ENCODE data around the gene LYZL2. TPM values are rescaled to one million over a fixed set of nuclear protein-coding genes. Genes with fewer than 3 reads are reported as not detected.
"Not testable (repeated sequence)": the region's sequence is repeated elsewhere in the genome, so short reads cannot be mapped to it uniquely, and the experiment has no call there.

The LYZL2 gene
- total and polyA plus RNA-seq, 2 donors from 2014 or later = not detected

GRCh38 chr10:30630571-30630970 lies 1.0 kb upstream of the LYZL2 start:
- no peak for DNase-seq
- Histone ChIP-seq H3K27me3 (ENCODE audit: control insufficient read depth, insufficient read depth, low read length) (no peaks in the 10 kb centered on the region), H3K9ac (ENCODE audit: low read length in 3 of 3) (no peak overlapping the region), H3K36me3 (ENCODE audit: control insufficient read depth in 2 of 3, insufficient read depth in 3 of 3, low read length in 3 of 3) (no peaks in the 10 kb centered on the region), H3K27ac (ENCODE audit: low read depth in 2 of 2, low read length in 2 of 2) (no peak overlapping the region), H3K4me1 (ENCODE audit: control insufficient read depth in 2 of 3, insufficient read depth in 2 of 3, low read depth in 1 of 3, low read length in 3 of 3) (no peaks in the 10 kb centered on the region), H3K4me3 (ENCODE audit: low read length in 3 of 3) (no peak overlapping the region), H3K9me3 (ENCODE audit: control insufficient read depth in 2 of 3, insufficient read depth in 1 of 3, low read length in 3 of 3) (no peaks in the 10 kb centered on the region)
- intact Hi-C loops (cut with DNase I) = no loop called here
- TF ChIP-seq CTCF (IDR thresholded peaks at IDR 0.05; ENCODE audit: borderline replicate concordance, extremely low read depth, insufficient read depth) = no peak
- FAIRE-seq = no peak

GRCh38 chr10:30628576-30628975 lies 977 bp downstream of the LYZL2 start:
- H3K9ac ChIP-seq (ENCODE audit: low read length in 3 of 3); H3K4me1 ChIP-seq (ENCODE audit: control insufficient read depth in 2 of 3, insufficient read depth in 2 of 3, low read depth in 1 of 3, low read length in 3 of 3); H3K27ac ChIP-seq (ENCODE audit: low read depth in 2 of 2, low read length in 2 of 2); H3K9me3 ChIP-seq (ENCODE audit: control insufficient read depth in 2 of 3, insufficient read depth in 1 of 3, low read length in 3 of 3); H3K4me3 ChIP-seq (ENCODE audit: low read length in 3 of 3); DNase-seq; H3K27me3 ChIP-seq (ENCODE audit: control insufficient read depth, insufficient read depth, low read length); H3K36me3 ChIP-seq (ENCODE audit: control insufficient read depth in 2 of 3, insufficient read depth in 3 of 3, low read length in 3 of 3); FAIRE-seq; intact Hi-C loops (cut with DNase I): not testable (repeated sequence)

GRCh38 chr10:30626837-30627236 lies 2.7 kb downstream of the LYZL2 start:
- H3K9me3 ChIP-seq (ENCODE audit: control insufficient read depth in 2 of 3, insufficient read depth in 1 of 3, low read length in 3 of 3); H3K27ac ChIP-seq (ENCODE audit: low read depth in 2 of 2, low read length in 2 of 2); H3K36me3 ChIP-seq (ENCODE audit: control insufficient read depth in 2 of 3, insufficient read depth in 3 of 3, low read length in 3 of 3); H3K4me3 ChIP-seq (ENCODE audit: low read length in 3 of 3); FAIRE-seq; DNase-seq; intact Hi-C loops (cut with DNase I); H3K4me1 ChIP-seq (ENCODE audit: control insufficient read depth in 2 of 3, insufficient read depth in 2 of 3, low read depth in 1 of 3, low read length in 3 of 3); H3K9ac ChIP-seq (ENCODE audit: low read length in 3 of 3); H3K27me3 ChIP-seq (ENCODE audit: control insufficient read depth, insufficient read depth, low read length): not testable (repeated sequence)

GRCh38 chr10:30626196-30626595 lies 3.4 kb downstream of the LYZL2 start:
- H3K9ac ChIP-seq (ENCODE audit: low read length in 3 of 3); H3K9me3 ChIP-seq (ENCODE audit: control insufficient read depth in 2 of 3, insufficient read depth in 1 of 3, low read length in 3 of 3); H3K4me3 ChIP-seq (ENCODE audit: low read length in 3 of 3); H3K27me3 ChIP-seq (ENCODE audit: control insufficient read depth, insufficient read depth, low read length); H3K36me3 ChIP-seq (ENCODE audit: control insufficient read depth in 2 of 3, insufficient read depth in 3 of 3, low read length in 3 of 3); H3K4me1 ChIP-seq (ENCODE audit: control insufficient read depth in 2 of 3, insufficient read depth in 2 of 3, low read depth in 1 of 3, low read length in 3 of 3); H3K27ac ChIP-seq (ENCODE audit: low read depth in 2 of 2, low read length in 2 of 2); intact Hi-C loops (cut with DNase I); DNase-seq; FAIRE-seq: not testable (repeated sequence)

GRCh38 chr10:30625080-30625479 lies 4.5 kb downstream of the LYZL2 start:
- Histone ChIP-seq H3K27me3 (ENCODE audit: control insufficient read depth, insufficient read depth, low read length) (no peaks in the 10 kb centered on the region), H3K9ac (ENCODE audit: low read length in 3 of 3) (no peak overlapping the region), H3K4me1 (ENCODE audit: control insufficient read depth in 2 of 3, insufficient read depth in 2 of 3, low read depth in 1 of 3, low read length in 3 of 3) (no peaks in the 10 kb centered on the region), H3K4me3 (ENCODE audit: low read length in 3 of 3) (no peak overlapping the region), H3K9me3 (ENCODE audit: control insufficient read depth in 2 of 3, insufficient read depth in 1 of 3, low read length in 3 of 3) (no peaks in the 10 kb centered on the region), H3K27ac (ENCODE audit: low read depth in 2 of 2, low read length in 2 of 2) (no peak overlapping the region), H3K36me3 (ENCODE audit: control insufficient read depth in 2 of 3, insufficient read depth in 3 of 3, low read length in 3 of 3) (no peaks in the 10 kb centered on the region)
- intact Hi-C loops (cut with DNase I) = no loop called here
- FAIRE-seq (no peak), DNase-seq (no peak)
- no peak for TF ChIP-seq CTCF (IDR thresholded peaks at IDR 0.05; ENCODE audit: borderline replicate concordance, extremely low read depth, insufficient read depth)

Measured in kidney (tissue), 14 donors.